HUES64 (cell line): Measurements from ENCODE around the gene MCEE.

Source experiments
- H3K27ac ChIP-seq: 2 replicates; pipeline ENCODE4 v1.7.0; 2013; ENCODE audit warnings: low read depth, low read length, inconsistent platforms
- H3K27me3 ChIP-seq: 2 replicates; pipeline ENCODE4 v1.6.1; 2013; ENCODE audit warnings: mild to moderate bottlenecking, low read length; ENCODE audit not compliant: insufficient read depth
- H3K36me3 ChIP-seq: 2 replicates; pipeline ENCODE4 v1.6.1; 2013; ENCODE audit warnings: mild to moderate bottlenecking, low read length; ENCODE audit not compliant: insufficient read depth
- H3K4me1 ChIP-seq: 2 replicates; pipeline ENCODE4 v1.6.1; 2013; ENCODE audit warnings: mild to moderate bottlenecking, low read length, moderate library complexity; ENCODE audit not compliant: insufficient read depth
- H3K4me3 ChIP-seq: 2 replicates; pipeline ENCODE4 v1.5.1; 2013; ENCODE audit warnings: mild to moderate bottlenecking, low read length, moderate library complexity
- H3K9ac ChIP-seq: 2 replicates; pipeline ENCODE4 v1.6.1; 2013; ENCODE audit warnings: mild to moderate bottlenecking, low read depth, low read length
- H3K9me3 ChIP-seq: 2 replicates; pipeline ENCODE4 v1.6.1; 2013; ENCODE audit warnings: low read depth, low read length; ENCODE audit not compliant: insufficient read depth
- WGBS: fragments of 150-250, 120-280 bp; methylation state at CpG from one replicate; pipeline ENCODE4 v1.1.7; 2013; ENCODE audit warnings: missing lambda C conversion rate; 5-methylcytosine and 5-hydroxymethylcytosine counted together

The MCEE gene

DNA sequence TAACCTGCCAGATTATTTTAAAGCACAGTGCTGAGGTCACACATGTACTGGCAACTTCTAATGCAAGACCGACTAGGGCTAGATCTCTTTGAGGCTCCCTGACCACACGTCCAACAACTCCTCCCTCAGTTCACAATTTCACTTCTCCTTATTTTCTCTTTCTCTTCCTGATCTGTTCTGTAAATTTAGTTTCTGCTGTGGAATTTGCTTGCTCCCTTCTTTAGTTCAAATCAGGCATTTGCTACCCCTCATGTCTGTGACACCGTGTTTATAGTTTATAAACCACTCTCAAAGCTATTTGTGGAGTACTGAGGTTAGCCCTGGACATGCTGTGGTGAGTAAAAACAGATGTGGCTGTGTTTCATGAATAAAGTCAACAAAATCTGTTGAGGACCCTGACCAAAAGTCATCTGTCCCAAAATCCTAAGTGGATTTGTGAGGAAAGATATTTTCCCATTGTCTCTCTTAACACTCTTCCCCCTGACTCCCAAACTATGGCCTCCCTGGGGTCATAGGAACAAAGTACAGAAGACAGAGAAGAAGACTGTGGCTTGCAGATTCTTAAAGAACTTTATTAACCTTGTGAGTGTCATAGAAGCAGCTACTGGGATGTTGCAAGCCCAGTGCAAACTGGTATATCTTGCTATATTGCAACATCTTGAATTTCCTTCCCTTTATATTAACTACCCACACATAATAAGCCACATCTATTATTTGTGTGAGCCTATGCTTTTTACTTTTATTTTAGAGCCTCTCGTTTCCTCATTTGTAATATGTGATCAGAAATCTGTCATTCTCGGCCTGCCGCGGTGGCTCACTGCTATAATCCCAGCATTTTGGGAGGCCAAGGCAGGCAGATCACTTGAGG is 65.0 kb downstream of the MCEE start:
- 96% methylated on average over 6 of the region's 7 CpGs for WGBS
- Histone ChIP-seq H3K27me3 (peaks cover 10% of the 10 kb centered on the region; the same call in 1 of the 2 replicates), H3K27ac (no peak overlapping the region), H3K4me1 (peaks cover 6% of the 10 kb centered on the region; the same call in 1 of the 2 replicates), H3K4me3 (no peak overlapping the region), H3K9me3 (no peaks in the 10 kb centered on the region), H3K9ac (no peak overlapping the region), H3K36me3 (no peaks in the 10 kb centered on the region)

DNA sequence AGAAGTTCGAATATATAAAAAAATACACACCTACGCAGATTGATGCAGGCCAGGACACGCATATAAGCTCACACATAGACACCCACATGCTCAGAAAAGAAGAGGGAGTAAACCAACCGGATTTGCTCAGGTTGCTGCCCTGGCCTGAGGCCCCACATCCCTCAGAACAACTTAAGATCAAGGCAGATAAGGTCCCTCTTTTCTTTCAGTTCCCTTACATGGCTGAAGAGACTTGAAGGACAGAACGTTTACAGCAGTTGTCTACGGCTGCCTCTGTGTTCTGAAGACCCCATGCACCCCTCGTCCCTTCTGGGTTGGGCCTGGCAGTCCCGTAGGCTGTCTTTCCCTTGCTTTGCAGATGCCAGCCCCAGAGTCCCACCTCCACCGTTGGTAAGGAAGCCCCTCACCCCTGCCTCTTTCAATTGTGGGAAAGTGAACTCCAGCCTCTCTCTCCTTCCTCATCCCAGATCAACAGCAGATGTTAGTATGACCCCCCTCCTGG is 65.9 kb downstream of the MCEE start:
- no peak overlapping the region for H3K4me3 ChIP-seq
- WGBS, result 85% methylated on average over 9 of the region's 9 CpGs
- H3K27me3 ChIP-seq, result peaks cover 10% of the 10 kb centered on the region; the same call in 1 of the 2 replicates
- no peak overlapping the region for H3K9ac ChIP-seq
- peaks cover 2% of the 10 kb centered on the region; the same call in 1 of the 2 replicates for H3K4me1 ChIP-seq
- no peaks in the 10 kb centered on the region for H3K9me3 ChIP-seq
- no peak overlapping the region for H3K27ac ChIP-seq
- H3K36me3 ChIP-seq, result no peaks in the 10 kb centered on the region

DNA sequence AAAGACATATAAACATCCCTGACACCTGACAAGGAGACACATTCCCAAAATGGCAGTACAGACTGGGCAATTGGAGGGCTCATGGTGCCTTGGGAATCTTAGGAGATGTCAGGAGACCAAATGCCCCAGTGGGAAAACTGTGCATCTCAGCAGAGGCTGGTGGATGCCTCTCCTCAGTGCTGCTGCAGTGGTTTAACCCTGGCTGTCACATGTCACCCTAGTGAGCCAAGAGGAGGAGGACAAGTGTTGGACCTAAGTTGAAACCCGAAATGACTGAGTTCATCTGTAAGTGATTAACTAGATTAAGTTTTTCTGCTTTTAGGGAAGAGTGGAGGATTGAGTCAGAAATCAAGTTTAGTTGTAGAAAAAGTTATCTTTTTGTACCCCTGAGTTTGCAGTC is 66.8 kb downstream of the MCEE start:
- H3K4me1 ChIP-seq, result no peaks in the 10 kb centered on the region
- H3K9me3 ChIP-seq, result no peaks in the 10 kb centered on the region
- WGBS, result 93% methylated on average over 1 of the region's 1 CpG
- H3K9ac ChIP-seq, result no peak overlapping the region
- no peak overlapping the region for H3K27ac ChIP-seq
- H3K4me3 ChIP-seq, result no peak overlapping the region
- peaks cover 10% of the 10 kb centered on the region; the same call in 1 of the 2 replicates for H3K27me3 ChIP-seq
- H3K36me3 ChIP-seq, result no peaks in the 10 kb centered on the region

DNA sequence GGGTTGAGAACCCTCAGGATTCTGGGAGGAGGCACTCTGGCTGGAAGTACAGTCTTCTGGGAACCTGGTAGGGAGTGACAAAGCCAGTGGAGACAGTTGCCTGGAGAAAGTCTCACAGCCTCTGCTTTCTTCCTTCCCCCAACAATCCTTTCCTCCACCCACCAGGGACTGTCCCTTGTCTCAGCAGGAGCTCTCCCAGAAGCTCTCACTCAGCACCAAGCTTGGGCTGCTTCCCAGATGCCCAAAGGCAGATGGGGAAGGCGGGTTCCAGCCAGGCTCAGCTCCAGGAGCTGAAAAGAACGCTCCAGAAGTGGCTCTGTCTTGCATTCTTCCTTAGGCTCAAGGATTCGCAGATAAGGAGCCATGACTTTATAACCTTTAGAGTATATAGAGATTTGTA is 69.2 kb downstream of the MCEE start:
- H3K4me1 ChIP-seq, result no peaks in the 10 kb centered on the region
- WGBS, result 92% methylated on average over 3 of the region's 3 CpGs
- no peak overlapping the region for H3K4me3 ChIP-seq
- peaks cover 10% of the 10 kb centered on the region; the same call in 1 of the 2 replicates for H3K27me3 ChIP-seq
- no peak overlapping the region for H3K27ac ChIP-seq
- H3K9me3 ChIP-seq, result no peaks in the 10 kb centered on the region
- H3K36me3 ChIP-seq, result no peaks in the 10 kb centered on the region
- H3K9ac ChIP-seq, result no peak overlapping the region

DNA sequence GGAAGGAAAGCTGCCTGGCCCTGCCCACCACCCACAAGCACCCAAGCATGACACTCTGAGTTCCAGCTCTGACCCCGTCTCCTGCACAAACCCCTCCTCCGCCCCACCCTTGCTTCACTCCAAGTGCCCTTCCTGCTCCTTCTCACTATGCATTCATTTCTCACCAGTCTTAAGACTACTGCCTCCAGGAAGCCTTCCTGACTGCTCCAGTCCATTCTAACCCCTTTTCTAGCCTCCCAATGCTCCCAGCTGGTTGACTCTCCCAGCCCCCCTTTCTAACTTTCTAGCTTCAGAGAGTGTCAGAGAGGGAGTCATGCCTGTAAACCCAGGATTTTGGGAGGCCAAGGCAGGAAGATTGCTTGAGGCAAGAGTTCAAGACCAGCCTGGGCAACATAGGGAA is 69.8 kb downstream of the MCEE start:
- Histone ChIP-seq H3K9me3 (no peaks in the 10 kb centered on the region), H3K27me3 (peaks cover 10% of the 10 kb centered on the region; the same call in 1 of the 2 replicates), H3K4me1 (no peaks in the 10 kb centered on the region), H3K36me3 (no peaks in the 10 kb centered on the region), H3K27ac (no peak overlapping the region), H3K9ac (no peak overlapping the region), H3K4me3 (no peak overlapping the region)
- WGBS, result 86% methylated on average over 2 of the region's 2 CpGs
